Activated naive CD4-positive, alpha-beta T cell treated with Interleukin-2 at 50 U/mL for 16 hours (primary cell): ENCODE measurements around the gene ARSD.
A peak's percentile ranks its signal among the peaks of the same experiment; 100 is the strongest.
"Not testable (repeated sequence)": the region's sequence is repeated elsewhere in the genome, so short reads cannot be mapped to it uniquely, and the experiment has no call there.

ENCODE experiments used
- DNase-seq: peaks from one replicate; pipeline ENCODE4 v3.0.0-alpha.2; 2020

ARSD gene, protein sequence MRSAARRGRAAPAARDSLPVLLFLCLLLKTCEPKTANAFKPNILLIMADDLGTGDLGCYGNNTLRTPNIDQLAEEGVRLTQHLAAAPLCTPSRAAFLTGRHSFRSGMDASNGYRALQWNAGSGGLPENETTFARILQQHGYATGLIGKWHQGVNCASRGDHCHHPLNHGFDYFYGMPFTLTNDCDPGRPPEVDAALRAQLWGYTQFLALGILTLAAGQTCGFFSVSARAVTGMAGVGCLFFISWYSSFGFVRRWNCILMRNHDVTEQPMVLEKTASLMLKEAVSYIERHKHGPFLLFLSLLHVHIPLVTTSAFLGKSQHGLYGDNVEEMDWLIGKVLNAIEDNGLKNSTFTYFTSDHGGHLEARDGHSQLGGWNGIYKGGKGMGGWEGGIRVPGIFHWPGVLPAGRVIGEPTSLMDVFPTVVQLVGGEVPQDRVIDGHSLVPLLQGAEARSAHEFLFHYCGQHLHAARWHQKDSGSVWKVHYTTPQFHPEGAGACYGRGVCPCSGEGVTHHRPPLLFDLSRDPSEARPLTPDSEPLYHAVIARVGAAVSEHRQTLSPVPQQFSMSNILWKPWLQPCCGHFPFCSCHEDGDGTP

GRCh38 chrX:2928583-2929434 lies at the start of gene ARSD:
ARSD (minus strand) TSS chrX:2929339; CDS start chrX:2929275, 64 bp downstream.
- DNase-seq: peak; percentile 39

- not testable (repeated sequence) for DNase-seq
Observed at GRCh38 chrX:2978639-2979038, 49.5 kb upstream of the ARSD start.

DNA sequence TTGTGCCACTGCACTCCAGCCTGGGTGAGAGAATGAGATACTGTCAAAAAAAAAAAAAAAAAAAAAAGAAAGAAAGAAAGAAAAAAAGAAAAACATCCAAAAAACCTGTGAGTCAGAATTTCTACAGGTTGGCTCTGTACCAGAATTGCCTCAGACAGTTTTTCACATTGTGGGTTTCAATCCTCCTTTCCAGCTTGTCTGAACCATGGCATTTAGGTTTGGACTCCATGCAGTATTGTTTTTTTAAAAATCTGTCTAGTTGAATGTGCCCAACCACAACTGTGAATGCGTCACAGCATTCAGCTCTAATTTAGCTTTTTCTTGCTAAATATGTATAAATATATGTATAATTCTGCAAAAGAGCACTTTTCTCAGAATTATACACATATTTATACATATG lies 45.8 kb upstream of the ARSD start:
- no peak for DNase-seq

GRCh38 chrX:2972391-2972790 lies 43.3 kb upstream of the ARSD start:
- DNase-seq: no peak

- no peak for DNase-seq
Observed at GRCh38 chrX:2969021-2969420, 39.9 kb upstream of the ARSD start.

- DNase-seq: peak; percentile 4
Observed at GRCh38 chrX:2967998-2968909, 39.1 kb upstream of the ARSD start.

DNA sequence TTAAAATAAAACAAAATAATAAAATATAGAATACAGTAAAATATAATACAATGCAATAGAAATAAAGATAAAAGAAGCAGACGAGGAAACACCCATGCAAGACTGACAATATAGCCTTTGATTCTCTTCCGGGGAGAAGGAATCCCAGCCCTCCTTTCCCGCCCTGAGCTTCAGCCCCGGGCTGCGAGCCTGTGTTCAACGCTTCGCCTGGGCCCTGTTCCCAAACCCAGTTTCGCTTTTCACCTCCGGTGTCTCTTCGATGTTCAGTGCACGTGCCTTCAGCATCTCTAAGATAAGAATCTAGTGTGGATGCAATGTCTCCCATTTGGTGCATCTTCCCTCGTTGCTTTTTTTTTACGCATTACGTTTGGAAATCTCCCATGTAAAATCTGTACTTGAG lies 38.4 kb upstream of the ARSD start:
- no peak for DNase-seq

GRCh38 chrX:2967012-2967411 lies 37.9 kb upstream of the ARSD start:
- DNase-seq: no peak

DNA sequence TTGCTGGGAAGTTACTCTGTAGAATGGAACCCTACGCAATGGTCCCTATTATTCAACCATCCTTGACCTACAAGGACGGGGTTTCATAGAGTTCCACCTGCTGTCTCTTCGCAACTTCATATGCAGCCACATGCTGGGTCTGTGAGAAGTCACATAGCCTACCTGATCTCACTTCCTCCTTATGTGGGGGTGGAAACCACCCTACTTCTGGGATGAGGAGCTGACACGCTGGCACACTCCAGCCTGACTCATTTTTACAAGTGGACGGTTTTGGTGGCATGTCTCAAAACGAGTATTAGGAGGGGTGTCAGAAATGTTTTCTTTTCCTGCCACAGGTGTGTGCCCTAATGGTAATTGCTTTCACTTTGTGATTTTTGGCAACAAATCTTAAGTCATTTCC lies 36.8 kb upstream of the ARSD start:
- DNase-seq: no peak

DNA sequence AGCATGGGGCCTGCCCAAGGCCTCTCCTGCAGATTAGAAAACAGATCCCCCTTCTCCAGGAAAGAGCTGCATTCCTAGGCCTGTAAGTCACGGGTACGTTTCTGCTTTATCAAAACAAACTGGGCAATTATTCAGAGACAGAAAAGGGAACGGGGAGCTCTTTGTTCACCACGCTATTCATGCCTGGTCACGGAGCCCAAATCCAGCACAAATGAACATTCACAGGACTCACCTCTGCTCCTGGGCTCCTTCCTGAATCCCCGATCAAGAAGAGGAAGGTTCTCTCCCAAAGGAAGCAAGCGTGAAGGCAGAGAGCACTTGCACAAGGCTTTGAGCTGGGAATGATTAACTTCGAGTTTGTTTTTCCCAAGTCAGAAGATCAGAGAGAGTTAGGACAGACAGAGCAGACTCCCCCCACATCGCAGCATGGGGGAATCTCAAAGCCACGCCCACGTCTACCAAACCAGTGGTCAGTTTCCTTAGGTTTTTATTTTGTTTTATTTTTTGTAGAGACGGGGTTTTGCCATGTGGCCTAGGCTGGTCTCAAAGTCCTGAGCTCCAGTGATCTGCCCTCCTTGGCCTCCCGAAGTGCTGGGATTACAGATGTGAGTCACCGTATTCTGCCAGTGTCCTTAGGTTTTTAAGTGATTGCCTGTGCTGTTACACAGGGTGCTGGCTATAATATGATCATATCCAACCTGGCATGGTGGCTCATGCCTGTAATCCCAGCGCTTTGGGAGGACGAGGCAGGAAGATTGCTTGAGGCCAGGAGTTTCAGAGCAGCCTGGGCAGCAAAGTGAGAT lies 35.1 kb upstream of the ARSD start:
- DNase-seq: not testable (repeated sequence)

DNA sequence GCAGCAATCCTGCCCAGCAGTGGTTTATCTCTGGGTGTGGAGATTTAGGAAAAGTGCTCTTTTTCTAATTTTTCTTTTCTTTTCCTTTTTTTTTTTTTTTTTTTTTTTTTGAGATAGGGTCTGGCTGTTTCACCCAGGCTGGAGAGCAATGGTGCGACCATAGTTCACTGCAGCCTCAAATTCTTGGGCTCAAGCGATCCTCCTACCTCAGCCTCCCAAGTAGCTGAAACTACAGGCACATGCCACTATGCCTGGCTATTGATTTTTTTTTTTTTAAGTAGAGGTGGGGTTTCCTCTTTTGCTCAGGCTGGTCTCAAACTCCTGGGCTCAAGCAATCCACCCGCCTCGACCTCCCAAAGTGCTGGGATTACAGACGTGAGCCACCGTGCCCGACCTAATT lies 34.3 kb upstream of the ARSD start:
- not testable (repeated sequence) for DNase-seq

DNA sequence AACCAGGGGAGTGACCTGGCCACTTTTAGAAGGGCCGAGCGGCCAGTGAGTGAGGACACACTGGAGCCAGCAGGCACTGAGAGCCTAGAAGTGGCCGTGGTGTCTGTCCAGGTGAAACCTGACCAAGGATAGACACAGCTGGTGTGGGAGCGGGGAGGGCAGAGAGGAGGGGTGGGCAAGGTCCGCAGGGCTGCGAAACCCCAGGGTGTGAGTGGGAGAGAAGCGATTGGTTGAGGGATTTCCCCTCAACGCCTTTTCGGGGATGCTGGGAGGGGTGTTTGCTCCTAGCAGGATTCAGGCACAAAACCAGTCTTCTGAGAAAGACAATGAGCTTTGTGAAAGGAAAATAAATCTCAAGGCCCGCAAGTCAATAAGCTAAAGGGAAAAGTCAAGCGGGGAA lies 33.2 kb upstream of the ARSD start:
- DNase-seq: no peak

GRCh38 chrX:2960861-2961515 lies 31.8 kb upstream of the ARSD start:
- no peak for DNase-seq

DNA sequence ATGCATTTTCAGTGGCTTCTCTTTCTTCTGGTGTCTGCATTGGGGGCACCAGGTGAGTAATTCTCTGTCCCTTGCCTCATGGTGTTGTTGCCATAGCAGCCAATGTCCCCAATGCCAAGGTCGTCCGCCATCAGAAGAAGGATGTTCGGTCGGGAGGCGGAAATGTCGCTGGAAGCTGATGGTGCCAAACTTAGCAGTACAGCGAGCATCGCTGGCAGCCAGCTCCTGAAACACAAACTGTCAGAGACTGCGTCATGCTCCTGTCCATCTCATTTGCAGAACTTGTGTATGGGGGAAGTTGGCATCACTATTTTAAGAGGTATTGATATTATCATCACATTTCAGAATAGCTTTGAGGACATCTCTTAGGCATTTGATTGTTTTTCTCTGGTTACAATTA lies 29.1 kb upstream of the ARSD start:
- no peak for DNase-seq

DNA sequence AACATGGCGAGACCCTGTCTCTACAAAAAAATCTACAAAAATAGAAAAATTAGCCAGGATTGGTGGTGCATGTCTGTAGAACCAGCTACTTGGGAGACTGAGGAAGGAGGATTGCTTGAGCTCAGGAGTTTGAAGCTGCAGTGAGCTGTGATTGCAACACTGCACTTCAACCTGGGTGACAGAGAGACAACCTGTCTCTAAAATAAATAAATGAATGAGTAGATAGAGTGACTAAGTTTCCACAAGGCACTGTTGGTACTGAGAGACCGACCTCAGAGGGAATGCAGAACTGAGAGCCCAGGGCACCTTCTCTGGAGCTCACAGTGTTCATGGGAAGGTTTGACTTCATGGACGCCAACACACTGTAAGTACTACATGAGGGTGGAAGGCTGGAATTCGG lies 26.7 kb upstream of the ARSD start:
- DNase-seq: no peak

GRCh38 chrX:2955281-2955680 lies 26.1 kb upstream of the ARSD start:
- no peak for DNase-seq

GRCh38 chrX:2954541-2954940 lies 25.4 kb upstream of the ARSD start:
- no peak for DNase-seq

DNA sequence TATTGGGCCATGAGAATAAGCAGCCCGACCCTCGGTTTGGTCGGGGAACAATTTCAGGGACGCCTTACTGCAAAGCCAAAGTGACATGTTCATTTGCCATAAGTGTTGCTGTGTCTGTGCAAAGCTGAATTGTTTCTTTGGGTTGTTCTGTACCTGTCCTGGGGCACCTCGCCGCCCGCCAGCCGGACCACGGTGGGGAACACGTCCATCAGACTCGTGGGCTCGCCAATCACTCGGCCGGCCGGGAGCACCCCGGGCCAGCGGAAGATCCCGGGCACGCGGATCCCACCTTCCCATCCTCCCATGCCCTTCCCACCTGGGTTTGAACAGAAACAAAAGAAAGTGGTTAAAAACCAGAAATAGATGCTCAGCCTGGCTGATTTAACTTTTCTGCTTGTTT lies 8.8 kb upstream of the ARSD start:
- DNase-seq: not testable (repeated sequence)

- no peak for DNase-seq
Observed at GRCh38 chrX:2934715-2935710, 5.9 kb upstream of the ARSD start.
